Measurements from ENCODE around the gene BBS9. TPM values are rescaled to one million over a fixed set of nuclear protein-coding genes. Genes with fewer than 3 reads are reported as not detected.

Gene BBS9
- total RNA-seq, 1 experiment from 2014 or later, result 26.4 TPM

- Histone ChIP-seq H3K56ac (ENCODE audit: insufficient read length, low read depth, low read length) (no peak overlapping the region), H3K4ac (ENCODE audit: low read depth, low read length) (no peak overlapping the region), H3T11ph (ENCODE audit: low read length) (no peak overlapping the region), H3K4me2 (ENCODE audit: insufficient read depth, insufficient read length, low read length) (no peak overlapping the region), H2BK20ac (ENCODE audit: low read depth, low read length, poor library complexity, severe bottlenecking) (no peak overlapping the region), H2BK5ac (ENCODE audit: insufficient read length, low read length) (no peak overlapping the region), H3K9me3 (ENCODE audit: control insufficient read depth, low read depth, low read length) (no peaks in the 10 kb centered on the region), H3K23ac (ENCODE audit: insufficient read length, low read depth, low read length) (no peak overlapping the region), H2AK5ac (ENCODE audit: insufficient read length, low read length) (no peak overlapping the region), H4K20me1 (ENCODE audit: control insufficient read depth, insufficient read depth, insufficient read length) (no peaks in the 10 kb centered on the region), H3K23me2 (ENCODE audit: insufficient read length, low read depth, low read length, poor library complexity, severe bottlenecking) (no peaks in the 10 kb centered on the region), H2BK12ac (ENCODE audit: insufficient read length, low read depth, low read length) (no peak overlapping the region), H3K9ac (ENCODE audit: extremely low read depth, insufficient read length, low read length) (no peak overlapping the region), H3K14ac (ENCODE audit: insufficient read depth, low read length) (no peak overlapping the region), H3K79me2 (ENCODE audit: insufficient read depth, low read length) (no peaks in the 10 kb centered on the region), H3K18ac (ENCODE audit: insufficient read length, low read depth, low read length) (no peak overlapping the region), H3K27me3 (ENCODE audit: insufficient read depth, low read length) (no peaks in the 10 kb centered on the region), H2BK120ac (ENCODE audit: low read depth, low read length, poor library complexity, severe bottlenecking) (no peak overlapping the region), H4K8ac (replicated peaks; ENCODE audit: insufficient read length, low read depth, low read length) (no peak overlapping the region), H4K91ac (ENCODE audit: insufficient read length, low read depth, low read length) (no peak overlapping the region), H3K27ac (ENCODE audit: insufficient read length, low read depth, low read length) (no peak overlapping the region), H4K5ac (ENCODE audit: insufficient read length, low read depth, low read length) (no peak overlapping the region), H3K79me1 (ENCODE audit: insufficient read depth, low read depth, low read length, poor library complexity, severe bottlenecking) (no peaks in the 10 kb centered on the region), H3K4me1 (ENCODE audit: insufficient read depth, low read length) (no peaks in the 10 kb centered on the region), H2BK15ac (ENCODE audit: low read depth, low read length) (no peak overlapping the region), H2AFZ (ENCODE audit: low read length) (no peak overlapping the region)
- no peak for TF ChIP-seq CTCF (conservative IDR thresholded peaks at IDR 0.05)
- Mint-ChIP-seq H3K27ac (no peak overlapping the region), H3K9me3 (no peaks in the 10 kb centered on the region), H3K4me1 (no peaks in the 10 kb centered on the region), H3K27me3 (ENCODE audit: low read depth) (no peaks in the 10 kb centered on the region), H3K4me3 (no peak overlapping the region), H3K36me3 (ENCODE audit: insufficient read depth in 1 of 3, low read depth in 3 of 3) (no peaks in the 10 kb centered on the region)
- DNase-seq, result no peak
- no CpG with 5 or more reads among the region's 2 CpGs for WGBS (ENCODE audit: extremely low coverage, insufficient read length, low lambda C conversion rate)
Observed at GRCh38 chr7:33201821-33202220, 72.5 kb downstream of the BBS9 start.
